ENCODE measurements around the gene PRG2.
"Not testable (repeated sequence)": the region's sequence is repeated elsewhere in the genome, so short reads cannot be mapped to it uniquely, and the experiment has no call there.

The PRG2 gene

GRCh38 chr11:57368845-57369232 lies 21.6 kb downstream of the PRG2 start:
- TF ChIP-seq, protein P1, sequence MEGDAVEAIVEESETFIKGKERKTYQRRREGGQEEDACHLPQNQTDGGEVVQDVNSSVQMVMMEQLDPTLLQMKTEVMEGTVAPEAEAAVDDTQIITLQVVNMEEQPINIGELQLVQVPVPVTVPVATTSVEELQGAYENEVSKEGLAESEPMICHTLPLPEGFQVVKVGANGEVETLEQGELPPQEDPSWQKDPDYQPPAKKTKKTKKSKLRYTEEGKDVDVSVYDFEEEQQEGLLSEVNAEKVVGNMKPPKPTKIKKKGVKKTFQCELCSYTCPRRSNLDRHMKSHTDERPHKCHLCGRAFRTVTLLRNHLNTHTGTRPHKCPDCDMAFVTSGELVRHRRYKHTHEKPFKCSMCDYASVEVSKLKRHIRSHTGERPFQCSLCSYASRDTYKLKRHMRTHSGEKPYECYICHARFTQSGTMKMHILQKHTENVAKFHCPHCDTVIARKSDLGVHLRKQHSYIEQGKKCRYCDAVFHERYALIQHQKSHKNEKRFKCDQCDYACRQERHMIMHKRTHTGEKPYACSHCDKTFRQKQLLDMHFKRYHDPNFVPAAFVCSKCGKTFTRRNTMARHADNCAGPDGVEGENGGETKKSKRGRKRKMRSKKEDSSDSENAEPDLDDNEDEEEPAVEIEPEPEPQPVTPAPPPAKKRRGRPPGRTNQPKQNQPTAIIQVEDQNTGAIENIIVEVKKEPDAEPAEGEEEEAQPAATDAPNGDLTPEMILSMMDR (IDR thresholded peaks at IDR 0.05; ENCODE audit: control insufficient read depth, extremely low read depth, insufficient read depth), result no peak
- no peak overlapping the region for H3K4me3 ChIP-seq (ENCODE audit: low read depth, low read length)

DNA sequence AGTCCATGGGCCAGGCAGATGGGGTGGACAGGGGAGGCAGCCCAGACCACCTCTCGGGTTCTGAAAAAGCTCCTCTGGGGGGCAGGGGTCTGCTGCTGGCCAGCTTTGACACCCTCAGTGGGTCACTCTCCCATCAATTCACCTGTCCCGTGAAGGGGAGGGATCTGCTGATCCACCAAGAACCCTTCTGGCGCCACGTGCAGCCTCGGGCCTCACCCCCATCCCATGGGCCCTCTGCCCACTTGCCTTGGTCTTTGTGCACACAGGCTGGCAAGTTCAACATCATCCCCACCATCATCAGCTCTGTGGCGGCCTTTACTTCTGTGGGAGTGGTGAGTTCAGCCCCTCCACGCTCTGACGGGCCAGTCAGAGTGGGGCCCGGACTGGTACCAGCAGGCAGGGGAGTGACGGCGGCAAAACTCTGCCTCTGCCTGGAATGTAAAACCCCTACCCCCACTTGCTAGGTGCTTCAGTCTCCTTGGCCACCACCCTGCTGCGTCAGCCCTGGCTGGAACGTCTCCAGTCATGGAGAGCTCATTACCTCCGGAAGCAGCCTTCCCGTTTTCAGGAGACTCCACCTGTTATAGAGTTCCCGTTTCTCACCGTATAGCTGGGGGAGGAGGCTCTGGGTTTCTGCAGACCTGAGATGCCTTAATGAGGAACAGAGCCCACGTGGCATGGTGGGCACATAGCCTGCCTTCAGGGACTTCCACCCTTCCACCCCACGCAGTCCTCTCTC lies 22.2 kb downstream of the PRG2 start:
- TF ChIP-seq, protein P1 (IDR thresholded peaks at IDR 0.05; ENCODE audit: control insufficient read depth, extremely low read depth, insufficient read depth), result no peak
- no peak overlapping the region for H3K4me3 ChIP-seq (ENCODE audit: low read depth, low read length)
- DNase-seq (ENCODE audit: low read depth), result no peak

More at GRCh38 chr11:57368845-57369232, 21.6 kb downstream of the PRG2 start:
- DNase-seq (ENCODE audit: low read depth), result no peak

DNA sequence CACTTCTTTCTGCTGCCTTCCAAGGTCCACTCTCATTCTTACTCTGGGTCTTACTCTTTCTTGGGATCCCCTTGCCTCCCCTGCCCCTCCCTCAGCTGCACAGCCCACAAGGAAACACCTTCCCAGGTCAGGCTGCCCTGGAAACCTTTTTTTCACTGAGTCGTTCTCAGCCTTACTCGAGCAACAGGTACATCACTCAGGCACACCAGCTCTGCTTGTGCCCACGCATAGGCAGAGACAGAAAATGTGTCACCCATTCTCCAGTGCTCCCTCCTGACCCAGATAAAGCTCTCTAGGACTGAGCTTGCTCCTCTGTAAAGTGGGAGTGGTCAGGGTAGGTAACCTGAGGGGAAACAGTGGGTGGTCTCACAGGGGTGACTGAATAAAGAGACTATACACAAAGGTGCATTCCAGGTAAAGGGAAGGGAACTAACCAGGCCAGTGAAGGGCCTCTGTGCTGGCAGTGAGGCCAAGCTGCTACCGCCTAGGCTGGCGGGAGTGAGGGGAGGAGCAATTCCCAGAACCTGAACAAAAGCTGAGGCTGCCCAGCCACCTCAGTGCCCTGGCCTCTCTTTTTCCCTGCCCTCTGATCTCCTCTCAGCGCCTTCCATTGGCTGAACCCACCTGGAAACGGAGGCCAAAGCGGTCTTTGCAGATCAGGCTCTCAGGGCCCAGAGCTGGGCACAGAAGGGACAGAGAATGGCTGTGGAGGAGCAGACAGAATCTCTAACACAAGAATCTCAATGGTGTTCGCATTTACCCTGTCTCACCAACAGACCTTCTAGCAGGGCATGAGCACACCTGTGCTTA lies 25.4 kb downstream of the PRG2 start:
- TF ChIP-seq, protein P1 (IDR thresholded peaks at IDR 0.05; ENCODE audit: control insufficient read depth, extremely low read depth, insufficient read depth), result no peak
- no peak overlapping the region for H3K4me3 ChIP-seq (ENCODE audit: low read depth, low read length)
- DNase-seq (ENCODE audit: low read depth), result no peak

DNA sequence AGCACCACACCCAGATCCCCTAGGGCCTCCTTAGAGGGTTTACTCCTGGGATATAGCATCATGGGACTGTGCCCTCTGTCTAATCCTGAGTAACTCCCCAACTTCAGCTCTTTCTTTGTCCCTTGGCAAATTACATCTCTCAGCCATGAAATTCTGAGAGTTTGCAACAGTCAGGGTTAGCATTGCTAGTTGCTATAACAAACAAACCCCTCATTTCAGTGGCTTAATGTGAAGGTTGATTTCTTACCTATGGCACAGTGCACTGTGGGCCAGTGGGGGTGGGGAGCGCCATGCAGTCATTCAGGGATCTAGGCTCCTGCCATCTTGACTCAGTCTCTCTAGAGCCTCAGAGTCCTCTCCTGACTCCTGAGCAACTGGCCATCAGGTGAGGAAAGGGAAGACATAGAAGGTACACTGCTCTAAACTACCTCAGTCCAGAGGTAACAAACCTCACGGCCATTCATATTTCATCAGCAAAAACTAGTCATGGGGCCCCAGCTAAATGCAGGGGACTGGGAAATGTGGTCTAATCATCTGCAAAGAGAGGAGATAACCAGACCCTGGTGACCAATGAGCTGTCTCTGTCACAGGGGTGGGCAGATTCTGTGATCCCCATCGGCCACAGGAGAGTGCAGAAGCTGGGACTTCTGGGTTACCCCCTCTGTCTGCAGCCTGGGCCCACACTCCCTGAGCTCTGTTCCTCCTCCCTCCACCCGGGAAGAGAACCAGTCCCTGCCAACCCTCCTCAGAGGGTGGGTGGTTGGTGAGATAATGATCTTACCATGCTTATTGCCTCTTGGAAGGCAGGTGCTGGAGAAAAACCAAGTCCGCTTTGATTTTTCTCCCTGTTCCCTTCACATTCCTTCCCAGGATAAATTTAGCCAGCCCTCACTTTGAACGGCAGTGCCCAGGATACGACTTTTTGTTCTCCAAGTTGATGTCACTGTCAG lies 27.0 kb downstream of the PRG2 start:
- no peak for DNase-seq (ENCODE audit: low read depth)
- H3K4me3 ChIP-seq (ENCODE audit: low read depth, low read length), result no peak overlapping the region
- TF ChIP-seq, protein P1 (IDR thresholded peaks at IDR 0.05; ENCODE audit: control insufficient read depth, extremely low read depth, insufficient read depth), result no peak

DNA sequence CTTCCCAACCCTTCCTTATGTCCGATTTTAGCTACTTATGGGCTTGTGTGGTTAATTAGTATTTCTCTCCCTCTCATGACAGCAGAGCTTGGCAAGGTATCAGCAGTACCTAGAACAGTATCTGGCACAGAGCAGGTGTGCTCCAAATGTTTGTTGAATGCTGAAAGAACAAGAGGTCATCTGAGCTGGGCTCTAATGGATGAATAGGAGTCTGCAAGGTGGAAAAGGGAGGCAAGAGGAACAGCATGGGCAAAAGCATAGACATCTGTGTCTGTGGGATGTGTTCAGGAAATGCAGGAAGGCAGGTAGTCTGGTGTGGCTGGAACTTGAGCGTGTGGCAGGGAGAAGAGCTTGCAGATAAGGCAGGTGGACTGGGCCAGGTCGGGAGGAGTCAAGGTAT lies 28.5 kb downstream of the PRG2 start:
- H3K4me3 ChIP-seq (ENCODE audit: low read depth, low read length), result no peak overlapping the region
- no peak for DNase-seq (ENCODE audit: low read depth)
- TF ChIP-seq, protein P1 (IDR thresholded peaks at IDR 0.05; ENCODE audit: control insufficient read depth, extremely low read depth, insufficient read depth), result no peak

- DNase-seq (ENCODE audit: low read depth); H3K4me3 ChIP-seq (ENCODE audit: low read depth, low read length): not testable (repeated sequence)
Observed at GRCh38 chr11:57361420-57361819, 29.0 kb downstream of the PRG2 start.

DNA sequence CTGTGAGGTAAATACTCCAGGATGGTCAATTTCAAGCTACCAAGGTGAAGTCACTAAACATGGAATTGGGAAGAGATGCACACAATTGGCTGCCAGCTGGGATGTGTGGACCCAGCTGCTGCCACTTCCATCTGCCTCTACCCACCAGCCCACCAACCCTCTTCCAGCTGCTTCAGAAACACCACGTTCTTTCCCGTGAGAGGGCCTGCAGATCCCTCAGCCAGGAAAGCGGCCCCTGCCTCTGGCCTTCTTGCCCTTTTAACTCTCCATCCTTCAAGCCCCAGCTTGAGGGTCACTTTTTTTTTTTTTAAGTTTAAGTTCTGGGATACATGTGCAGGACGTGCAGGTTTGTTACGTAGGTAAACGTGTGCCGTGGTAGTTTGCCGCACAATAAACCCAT lies 29.5 kb downstream of the PRG2 start:
- no peak overlapping the region for H3K4me3 ChIP-seq (ENCODE audit: low read depth, low read length)
- TF ChIP-seq, protein P1 (IDR thresholded peaks at IDR 0.05; ENCODE audit: control insufficient read depth, extremely low read depth, insufficient read depth), result no peak
- no peak for DNase-seq (ENCODE audit: low read depth)

Measured in LNCaP clone FGC (cell line).